GM19468 (cell line): ENCODE results near the gene ARL14.

ENCODE experiments used
- ATAC-seq: cut with Tn5 transposase; IDR thresholded peaks from one replicate; pipeline ENCODE4 v1.9.1; 2021; ENCODE audit warnings: mild to moderate bottlenecking, moderate library complexity, moderate number of reproducible peaks; ENCODE audit not compliant: unreplicated experiment; ENCODE audit errors: extremely low read depth

The ARL14 gene

GRCh38 chr3:160719710-160720109 is 42.8 kb downstream of the ARL14 start:
- no peak for ATAC-seq

DNA sequence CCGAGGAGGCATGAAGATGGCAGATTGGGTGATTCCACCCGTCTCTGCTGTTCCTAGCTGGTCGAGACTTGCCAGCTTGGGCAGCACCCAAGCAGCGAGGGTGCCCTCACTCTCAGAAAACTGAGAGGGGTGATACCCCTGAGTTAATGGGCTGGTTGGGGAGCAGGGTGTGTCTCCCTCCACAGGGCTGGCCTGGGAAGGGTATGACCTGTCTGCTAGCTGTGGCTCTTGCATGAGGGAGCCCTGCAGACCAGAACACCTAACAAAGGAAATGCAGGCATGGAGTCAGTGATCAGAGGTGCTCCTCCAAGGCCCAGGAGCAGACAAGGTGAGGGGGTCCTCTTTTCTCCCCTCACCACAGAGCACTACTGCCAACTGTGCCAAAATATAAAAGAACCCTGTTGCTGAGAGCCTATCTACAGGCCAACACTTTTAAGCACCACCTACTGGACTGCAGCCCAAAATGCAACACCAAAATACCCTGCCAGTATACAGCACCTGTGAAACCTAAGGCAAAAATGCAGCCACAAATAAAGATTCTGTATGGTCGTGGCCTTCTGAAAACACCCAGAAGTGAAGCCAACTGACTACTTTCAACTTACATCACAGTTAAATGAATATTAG is 43.3 kb downstream of the ARL14 start:
- ATAC-seq, result no peak

DNA sequence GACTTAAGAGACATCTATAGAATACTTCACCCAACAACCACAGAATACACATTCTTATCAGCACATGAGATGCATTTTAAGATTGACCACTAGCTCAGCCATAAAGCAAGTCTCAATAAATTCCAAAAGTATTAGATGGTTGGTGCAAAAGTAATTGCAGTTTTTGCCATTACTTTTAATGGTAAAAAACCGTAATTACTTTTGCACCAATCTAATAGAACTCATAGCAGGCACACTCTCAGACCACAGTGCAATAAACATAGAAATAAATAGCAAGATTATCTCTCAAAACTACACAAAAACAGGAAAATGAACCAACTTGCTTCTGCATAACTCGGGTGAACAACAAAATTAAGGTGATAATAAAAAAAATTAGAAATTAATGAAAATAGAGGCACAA is 45.4 kb downstream of the ARL14 start:
- ATAC-seq, result no peak

DNA sequence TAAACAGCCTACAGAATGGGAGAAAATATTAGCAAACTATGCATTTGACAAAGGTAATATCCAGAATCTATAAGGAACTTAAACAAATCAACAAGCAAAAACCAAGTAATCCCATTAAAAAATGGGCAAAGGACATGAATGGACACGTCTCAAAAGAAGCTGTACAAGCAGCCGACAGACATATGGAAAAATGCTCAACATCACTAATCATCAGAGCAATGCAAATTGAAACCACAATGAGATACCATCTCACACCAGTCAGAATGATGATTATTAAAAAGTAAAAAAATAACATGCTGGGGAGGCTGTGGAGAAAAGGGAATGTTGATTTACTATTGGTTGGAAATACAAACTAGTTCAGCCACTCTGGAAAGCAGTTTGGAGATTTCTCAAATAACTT is 48.4 kb downstream of the ARL14 start:
- ATAC-seq, result no peak
